ENCODE measurements around the gene ARVCF. TPM values are rescaled to one million over a fixed set of nuclear protein-coding genes. Genes with fewer than 3 reads are reported as not detected.
"Not testable (repeated sequence)": the region's sequence is repeated elsewhere in the genome, so short reads cannot be mapped to it uniquely, and the experiment has no call there.

ARVCF gene
- total RNA-seq, 1 donor, result 2.3 TPM

- peaks cover 31% of the 10 kb centered on the region for H3K4me1 ChIP-seq (ENCODE audit: insufficient read depth, low read length)
- no peak overlapping the region for H3K4me3 ChIP-seq (ENCODE audit: low read length)
- no peaks in the 10 kb centered on the region for H3K27me3 ChIP-seq (ENCODE audit: insufficient read depth, low read length)
- H3K9me3 ChIP-seq (ENCODE audit: low read depth, low read length), result no peaks in the 10 kb centered on the region
These were observed 84.0 kb downstream of the ARVCF start for GRCh38 chr22:19932367-19933206.

- no peaks in the 10 kb centered on the region for H3K9me3 ChIP-seq (ENCODE audit: low read depth, low read length)
- no peak overlapping the region for H3K4me3 ChIP-seq (ENCODE audit: low read length)
- H3K4me1 ChIP-seq (ENCODE audit: insufficient read depth, low read length), result peaks cover 25% of the 10 kb centered on the region
- H3K27me3 ChIP-seq (ENCODE audit: insufficient read depth, low read length), result no peaks in the 10 kb centered on the region
These were observed 85.1 kb downstream of the ARVCF start for GRCh38 chr22:19931514-19931913.

DNA sequence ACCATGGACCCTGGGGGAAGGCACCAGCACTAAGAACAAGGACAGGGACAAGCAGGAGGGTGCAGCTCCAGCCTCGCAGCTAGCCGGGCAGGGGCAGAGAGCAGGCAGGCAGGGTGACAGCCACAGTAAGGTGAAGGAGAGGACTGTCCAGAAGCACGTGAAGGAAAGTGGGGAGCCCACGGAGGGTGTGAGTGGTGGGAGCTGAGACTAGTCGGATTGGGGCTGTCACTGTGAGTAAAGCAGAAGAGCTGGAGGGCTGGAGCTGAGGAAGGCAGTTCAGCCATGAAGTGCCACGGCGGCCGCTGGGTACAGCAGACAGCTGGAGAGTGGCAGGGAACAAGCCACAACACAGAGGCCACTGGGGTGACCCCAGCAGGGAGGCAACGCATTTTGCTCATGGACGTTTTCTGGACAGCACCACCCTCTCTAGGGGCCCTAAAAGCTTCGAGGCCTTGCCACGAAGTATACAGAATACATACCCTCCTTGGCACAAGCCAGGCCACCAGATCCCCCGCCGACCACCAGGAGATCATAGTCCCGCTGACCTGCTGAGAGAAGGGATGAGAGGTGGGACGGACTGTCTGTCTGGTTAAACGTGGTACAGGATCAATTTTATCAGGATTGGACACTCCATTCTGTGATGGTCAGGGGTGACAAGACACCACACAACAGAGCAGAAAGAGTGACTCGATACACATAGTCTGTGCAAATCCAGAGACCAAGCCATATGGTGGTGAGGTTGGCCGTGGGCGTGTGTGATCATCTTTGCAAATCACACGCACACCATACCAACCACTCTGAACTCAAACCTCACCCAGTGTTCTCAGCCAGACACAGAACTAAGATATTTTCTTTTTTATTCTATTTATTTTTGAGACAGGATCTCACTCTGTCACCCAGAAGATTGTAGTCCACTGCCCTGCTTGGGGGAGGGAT lies 85.8 kb downstream of the ARVCF start:
- Histone ChIP-seq H3K9me3 (ENCODE audit: low read depth, low read length) (no peaks in the 10 kb centered on the region), H3K4me1 (ENCODE audit: insufficient read depth, low read length) (peaks cover 25% of the 10 kb centered on the region), H3K4me3 (ENCODE audit: low read length) (no peak overlapping the region), H3K27me3 (ENCODE audit: insufficient read depth, low read length) (no peaks in the 10 kb centered on the region)

- Histone ChIP-seq H3K9me3 (ENCODE audit: low read depth, low read length) (no peaks in the 10 kb centered on the region), H3K27me3 (ENCODE audit: insufficient read depth, low read length) (no peaks in the 10 kb centered on the region), H3K4me1 (ENCODE audit: insufficient read depth, low read length) (peaks cover 25% of the 10 kb centered on the region), H3K4me3 (ENCODE audit: low read length) (no peak overlapping the region)
These were observed 86.8 kb downstream of the ARVCF start for GRCh38 chr22:19929586-19930550.

- H3K4me3 ChIP-seq (ENCODE audit: low read length), result no peak overlapping the region
- H3K9me3 ChIP-seq (ENCODE audit: low read depth, low read length), result no peaks in the 10 kb centered on the region
- no peaks in the 10 kb centered on the region for H3K27me3 ChIP-seq (ENCODE audit: insufficient read depth, low read length)
- H3K4me1 ChIP-seq (ENCODE audit: insufficient read depth, low read length), result peaks cover 18% of the 10 kb centered on the region
These were observed 88.4 kb downstream of the ARVCF start for GRCh38 chr22:19928207-19928606.

GRCh38 chr22:19927696-19928095 lies 88.9 kb downstream of the ARVCF start:
- no peaks in the 10 kb centered on the region for H3K9me3 ChIP-seq (ENCODE audit: low read depth, low read length)
- H3K4me3 ChIP-seq (ENCODE audit: low read length), result no peak overlapping the region
- no peaks in the 10 kb centered on the region for H3K27me3 ChIP-seq (ENCODE audit: insufficient read depth, low read length)
- peaks cover 13% of the 10 kb centered on the region for H3K4me1 ChIP-seq (ENCODE audit: insufficient read depth, low read length)

DNA sequence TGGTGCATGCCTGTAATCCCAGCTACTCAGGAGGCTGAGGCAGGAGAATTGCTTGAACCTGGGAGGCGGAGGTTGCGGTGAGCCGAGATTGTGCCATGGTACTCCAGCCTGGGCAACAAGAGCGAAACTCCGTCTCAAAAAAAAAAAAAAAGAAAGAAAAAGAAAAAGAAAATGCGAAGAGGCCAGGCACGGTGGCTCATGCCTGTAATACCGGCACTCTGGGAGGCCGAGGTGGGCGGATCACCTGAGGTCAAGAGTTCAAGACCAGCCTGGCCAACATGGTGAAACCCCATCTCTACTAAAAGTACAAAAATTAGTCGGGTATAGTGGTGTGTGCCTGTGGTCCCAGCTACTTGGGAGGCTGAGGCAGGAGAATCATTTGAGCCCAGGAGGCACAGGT lies 90.6 kb downstream of the ARVCF start:
- not testable (repeated sequence) for H3K9me3 ChIP-seq (ENCODE audit: low read depth, low read length); H3K27me3 ChIP-seq (ENCODE audit: insufficient read depth, low read length); H3K4me1 ChIP-seq (ENCODE audit: insufficient read depth, low read length); H3K4me3 ChIP-seq (ENCODE audit: low read length)

DNA sequence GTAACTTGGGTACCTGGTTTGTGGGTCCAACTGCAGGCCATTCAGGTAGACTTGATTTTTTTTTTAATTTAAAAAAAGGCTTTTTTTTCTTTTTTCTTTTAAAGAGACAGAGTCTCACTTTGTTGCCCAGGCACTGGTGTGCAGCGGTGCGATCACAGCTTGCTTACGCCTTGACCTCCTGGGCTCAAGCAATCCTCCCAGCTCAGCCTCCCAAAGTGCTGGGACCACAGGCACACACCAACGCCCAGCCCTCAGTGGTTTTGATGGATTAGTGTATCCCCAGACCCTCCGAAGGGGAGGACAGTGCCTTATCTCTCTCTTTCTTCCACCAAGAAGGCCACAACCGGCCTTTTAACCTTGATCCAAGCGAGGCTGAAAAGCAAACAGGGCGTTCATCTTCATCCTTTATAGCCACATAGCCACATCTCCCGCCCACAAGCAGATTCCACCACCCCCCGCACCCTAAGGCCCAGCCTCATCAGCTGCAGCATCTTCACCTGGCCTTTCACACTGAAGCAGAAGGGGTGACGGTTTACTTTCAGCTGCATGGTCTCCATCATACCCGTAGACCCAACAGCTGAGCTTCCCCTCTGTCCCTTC lies 92.6 kb downstream of the ARVCF start:
- Histone ChIP-seq H3K9me3 (ENCODE audit: low read depth, low read length) (no peaks in the 10 kb centered on the region), H3K4me1 (ENCODE audit: insufficient read depth, low read length) (peaks cover 6% of the 10 kb centered on the region), H3K4me3 (ENCODE audit: low read length) (no peak overlapping the region), H3K27me3 (ENCODE audit: insufficient read depth, low read length) (no peaks in the 10 kb centered on the region)

DNA sequence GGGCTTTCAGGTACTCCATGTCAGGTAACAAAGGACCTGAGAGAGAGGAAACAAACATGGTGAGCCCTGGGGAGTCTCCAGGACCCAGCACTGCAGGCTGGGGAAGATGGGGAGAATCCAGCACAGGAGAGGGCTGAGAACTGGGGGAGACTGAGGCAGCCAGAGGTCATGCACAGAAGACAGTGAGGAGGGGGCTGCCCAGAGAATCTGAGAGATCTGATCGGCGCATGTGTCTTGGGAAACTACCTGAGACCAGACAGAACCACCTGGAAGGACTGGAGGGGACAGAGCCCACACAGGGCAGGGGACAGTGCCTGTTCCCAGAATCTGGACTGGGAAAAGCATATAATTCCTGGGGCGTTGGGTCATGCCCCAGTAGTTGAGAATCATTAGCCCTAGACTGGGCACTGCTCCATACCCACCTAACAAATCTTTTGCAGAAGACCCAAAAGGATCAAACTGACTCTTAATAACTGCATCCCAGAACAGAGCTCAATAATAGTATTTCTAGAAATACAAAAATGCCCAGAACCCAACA lies 95.0 kb downstream of the ARVCF start:
- no peaks in the 10 kb centered on the region for H3K9me3 ChIP-seq (ENCODE audit: low read depth, low read length)
- no peaks in the 10 kb centered on the region for H3K4me1 ChIP-seq (ENCODE audit: insufficient read depth, low read length)
- H3K4me3 ChIP-seq (ENCODE audit: low read length), result no peak overlapping the region
- no peaks in the 10 kb centered on the region for H3K27me3 ChIP-seq (ENCODE audit: insufficient read depth, low read length)

Other genes with a start within 250 kb of the ARVCF start
- gene GNB1L, start 161.9 kb downstream of the ARVCF start, total RNA-seq, result 1.0 TPM
- gene RTL10, start 161.9 kb downstream of the ARVCF start, total RNA-seq, result 6.4 TPM
- gene COMT, start 75.1 kb downstream of the ARVCF start, total RNA-seq, result 50.4 TPM
- 11.3 TPM for gene TXNRD2, start 75.0 kb downstream of the ARVCF start, total RNA-seq
- 20.1 TPM for gene TANGO2, start 4.3 kb upstream of the ARVCF start, total RNA-seq
- 7.9 TPM for gene DGCR8, start 63.4 kb upstream of the ARVCF start, total RNA-seq
- 71.3 TPM for gene RANBP1, start 99.3 kb upstream of the ARVCF start, total RNA-seq
- gene TRMT2A, start 100.4 kb upstream of the ARVCF start, total RNA-seq, result 28.7 TPM
- 6.4 TPM for gene ZDHHC8, start 115.0 kb upstream of the ARVCF start, total RNA-seq
- not detected for gene CCDC188, start 134.2 kb upstream of the ARVCF start, total RNA-seq